Measurements from ENCODE around the gene SMAD5. TPM values are rescaled to one million over a fixed set of nuclear protein-coding genes. Genes with fewer than 3 reads are reported as not detected.

SMAD5 gene
- total and polyA plus RNA-seq, 2 experiments from 2014 or later, result 37.5 to 56.6 TPM

GRCh38 chr5:136166909-136167308 is 34.3 kb downstream of the SMAD5 start:
- Histone ChIP-seq H3K4me3 (no peak overlapping the region), H3K9me2 (ENCODE audit: insufficient read depth) (no peaks in the 10 kb centered on the region), H3K4me2 (no peak overlapping the region), H4K20me1 (replicated peaks; ENCODE audit: insufficient read depth) (peaks cover 34% of the 10 kb centered on the region; the same call in 1 of the 2 replicates), H3K4me1 (ENCODE audit: insufficient read depth) (no peaks in the 10 kb centered on the region), H3K36me3 (ENCODE audit: insufficient read depth) (peaks cover 15% of the 10 kb centered on the region), H3K27ac (ENCODE audit: low read depth) (no peak overlapping the region), H3F3A (replicated peaks; ENCODE audit: low read depth) (no peaks in the 10 kb centered on the region), H3K79me2 (replicated peaks; ENCODE audit: insufficient read depth) (no peaks in the 10 kb centered on the region), H3K27me3 (ENCODE audit: insufficient read depth) (no peaks in the 10 kb centered on the region), H2AFZ (no peak overlapping the region)
- no peaks in the 10 kb centered on the region for H3K4me1 Mint-ChIP-seq
- H3K27me3 Mint-ChIP-seq (ENCODE audit: insufficient read depth, low read depth, poor library complexity), result no peaks in the 10 kb centered on the region
- H3K9me3 Mint-ChIP-seq, result no peaks in the 10 kb centered on the region
- no peak for TF ChIP-seq ZNF114 (CRISPR knock-in tag; IDR thresholded peaks at IDR 0.05)
- TF ChIP-seq, protein P1, sequence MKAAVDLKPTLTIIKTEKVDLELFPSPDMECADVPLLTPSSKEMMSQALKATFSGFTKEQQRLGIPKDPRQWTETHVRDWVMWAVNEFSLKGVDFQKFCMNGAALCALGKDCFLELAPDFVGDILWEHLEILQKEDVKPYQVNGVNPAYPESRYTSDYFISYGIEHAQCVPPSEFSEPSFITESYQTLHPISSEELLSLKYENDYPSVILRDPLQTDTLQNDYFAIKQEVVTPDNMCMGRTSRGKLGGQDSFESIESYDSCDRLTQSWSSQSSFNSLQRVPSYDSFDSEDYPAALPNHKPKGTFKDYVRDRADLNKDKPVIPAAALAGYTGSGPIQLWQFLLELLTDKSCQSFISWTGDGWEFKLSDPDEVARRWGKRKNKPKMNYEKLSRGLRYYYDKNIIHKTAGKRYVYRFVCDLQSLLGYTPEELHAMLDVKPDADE (IDR thresholded peaks at IDR 0.05), result no peak
- no peak for TF ChIP-seq JUNB (IDR thresholded peaks at IDR 0.05; ENCODE audit: unreplicated experiment)
- TF ChIP-seq CREB1 (CRISPR knock-in tag; IDR thresholded peaks at IDR 0.05; ENCODE audit: low read depth), result no peak
- TF ChIP-seq, protein P2, sequence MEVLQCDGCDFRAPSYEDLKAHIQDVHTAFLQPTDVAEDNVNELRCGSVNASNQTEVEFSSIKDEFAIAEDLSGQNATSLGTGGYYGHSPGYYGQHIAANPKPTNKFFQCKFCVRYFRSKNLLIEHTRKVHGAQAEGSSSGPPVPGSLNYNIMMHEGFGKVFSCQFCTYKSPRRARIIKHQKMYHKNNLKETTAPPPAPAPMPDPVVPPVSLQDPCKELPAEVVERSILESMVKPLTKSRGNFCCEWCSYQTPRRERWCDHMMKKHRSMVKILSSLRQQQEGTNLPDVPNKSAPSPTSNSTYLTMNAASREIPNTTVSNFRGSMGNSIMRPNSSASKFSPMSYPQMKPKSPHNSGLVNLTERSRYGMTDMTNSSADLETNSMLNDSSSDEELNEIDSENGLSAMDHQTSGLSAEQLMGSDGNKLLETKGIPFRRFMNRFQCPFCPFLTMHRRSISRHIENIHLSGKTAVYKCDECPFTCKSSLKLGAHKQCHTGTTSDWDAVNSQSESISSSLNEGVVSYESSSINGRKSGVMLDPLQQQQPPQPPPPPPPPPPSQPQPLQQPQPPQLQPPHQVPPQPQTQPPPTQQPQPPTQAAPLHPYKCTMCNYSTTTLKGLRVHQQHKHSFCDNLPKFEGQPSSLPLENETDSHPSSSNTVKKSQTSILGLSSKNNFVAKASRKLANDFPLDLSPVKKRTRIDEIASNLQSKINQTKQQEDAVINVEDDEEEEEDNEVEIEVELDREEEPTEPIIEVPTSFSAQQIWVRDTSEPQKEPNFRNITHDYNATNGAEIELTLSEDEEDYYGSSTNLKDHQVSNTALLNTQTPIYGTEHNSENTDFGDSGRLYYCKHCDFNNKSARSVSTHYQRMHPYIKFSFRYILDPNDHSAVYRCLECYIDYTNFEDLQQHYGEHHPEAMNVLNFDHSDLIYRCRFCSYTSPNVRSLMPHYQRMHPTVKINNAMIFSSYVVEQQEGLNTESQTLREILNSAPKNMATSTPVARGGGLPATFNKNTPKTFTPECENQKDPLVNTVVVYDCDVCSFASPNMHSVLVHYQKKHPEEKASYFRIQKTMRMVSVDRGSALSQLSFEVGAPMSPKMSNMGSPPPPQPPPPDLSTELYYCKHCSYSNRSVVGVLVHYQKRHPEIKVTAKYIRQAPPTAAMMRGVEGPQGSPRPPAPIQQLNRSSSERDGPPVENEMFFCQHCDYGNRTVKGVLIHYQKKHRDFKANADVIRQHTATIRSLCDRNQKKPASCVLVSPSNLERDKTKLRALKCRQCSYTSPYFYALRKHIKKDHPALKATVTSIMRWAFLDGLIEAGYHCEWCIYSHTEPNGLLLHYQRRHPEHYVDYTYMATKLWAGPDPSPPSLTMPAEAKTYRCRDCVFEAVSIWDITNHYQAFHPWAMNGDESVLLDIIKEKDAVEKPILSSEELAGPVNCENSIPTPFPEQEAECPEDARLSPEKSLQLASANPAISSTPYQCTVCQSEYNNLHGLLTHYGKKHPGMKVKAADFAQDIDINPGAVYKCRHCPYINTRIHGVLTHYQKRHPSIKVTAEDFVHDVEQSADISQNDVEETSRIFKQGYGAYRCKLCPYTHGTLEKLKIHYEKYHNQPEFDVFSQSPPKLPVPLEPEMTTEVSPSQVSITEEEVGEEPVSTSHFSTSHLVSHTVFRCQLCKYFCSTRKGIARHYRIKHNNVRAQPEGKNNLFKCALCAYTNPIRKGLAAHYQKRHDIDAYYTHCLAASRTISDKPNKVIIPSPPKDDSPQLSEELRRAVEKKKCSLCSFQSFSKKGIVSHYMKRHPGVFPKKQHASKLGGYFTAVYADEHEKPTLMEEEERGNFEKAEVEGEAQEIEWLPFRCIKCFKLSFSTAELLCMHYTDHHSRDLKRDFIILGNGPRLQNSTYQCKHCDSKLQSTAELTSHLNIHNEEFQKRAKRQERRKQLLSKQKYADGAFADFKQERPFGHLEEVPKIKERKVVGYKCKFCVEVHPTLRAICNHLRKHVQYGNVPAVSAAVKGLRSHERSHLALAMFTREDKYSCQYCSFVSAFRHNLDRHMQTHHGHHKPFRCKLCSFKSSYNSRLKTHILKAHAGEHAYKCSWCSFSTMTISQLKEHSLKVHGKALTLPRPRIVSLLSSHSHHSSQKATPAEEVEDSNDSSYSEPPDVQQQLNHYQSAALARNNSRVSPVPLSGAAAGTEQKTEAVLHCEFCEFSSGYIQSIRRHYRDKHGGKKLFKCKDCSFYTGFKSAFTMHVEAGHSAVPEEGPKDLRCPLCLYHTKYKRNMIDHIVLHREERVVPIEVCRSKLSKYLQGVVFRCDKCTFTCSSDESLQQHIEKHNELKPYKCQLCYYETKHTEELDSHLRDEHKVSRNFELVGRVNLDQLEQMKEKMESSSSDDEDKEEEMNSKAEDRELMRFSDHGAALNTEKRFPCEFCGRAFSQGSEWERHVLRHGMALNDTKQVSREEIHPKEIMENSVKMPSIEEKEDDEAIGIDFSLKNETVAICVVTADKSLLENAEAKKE (CRISPR knock-in tag; IDR thresholded peaks at IDR 0.05), result no peak
- no peak for TF ChIP-seq EZH2 (IDR thresholded peaks at IDR 0.05; ENCODE audit: low read depth, unreplicated experiment)
- no peak for TF ChIP-seq NANOG (IDR thresholded peaks at IDR 0.05; ENCODE audit: borderline replicate concordance)
- no peak for TF ChIP-seq ZNF331 (CRISPR knock-in tag; IDR thresholded peaks at IDR 0.05; ENCODE audit: low read depth)
- no peak for TF ChIP-seq STAT1 (IDR thresholded peaks at IDR 0.05; ENCODE audit: unreplicated experiment)
- TF ChIP-seq POLR2AphosphoS5 (IDR thresholded peaks at IDR 0.05; ENCODE audit: low read depth), result no peak
- TF ChIP-seq, protein P3, sequence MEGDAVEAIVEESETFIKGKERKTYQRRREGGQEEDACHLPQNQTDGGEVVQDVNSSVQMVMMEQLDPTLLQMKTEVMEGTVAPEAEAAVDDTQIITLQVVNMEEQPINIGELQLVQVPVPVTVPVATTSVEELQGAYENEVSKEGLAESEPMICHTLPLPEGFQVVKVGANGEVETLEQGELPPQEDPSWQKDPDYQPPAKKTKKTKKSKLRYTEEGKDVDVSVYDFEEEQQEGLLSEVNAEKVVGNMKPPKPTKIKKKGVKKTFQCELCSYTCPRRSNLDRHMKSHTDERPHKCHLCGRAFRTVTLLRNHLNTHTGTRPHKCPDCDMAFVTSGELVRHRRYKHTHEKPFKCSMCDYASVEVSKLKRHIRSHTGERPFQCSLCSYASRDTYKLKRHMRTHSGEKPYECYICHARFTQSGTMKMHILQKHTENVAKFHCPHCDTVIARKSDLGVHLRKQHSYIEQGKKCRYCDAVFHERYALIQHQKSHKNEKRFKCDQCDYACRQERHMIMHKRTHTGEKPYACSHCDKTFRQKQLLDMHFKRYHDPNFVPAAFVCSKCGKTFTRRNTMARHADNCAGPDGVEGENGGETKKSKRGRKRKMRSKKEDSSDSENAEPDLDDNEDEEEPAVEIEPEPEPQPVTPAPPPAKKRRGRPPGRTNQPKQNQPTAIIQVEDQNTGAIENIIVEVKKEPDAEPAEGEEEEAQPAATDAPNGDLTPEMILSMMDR (conservative IDR thresholded peaks at IDR 0.05; ENCODE audit: low read depth in 2 of 2), result no peak
- no peak for TF ChIP-seq EZH2phosphoT487 (IDR thresholded peaks at IDR 0.05; ENCODE audit: unreplicated experiment)
- no peak for TF ChIP-seq REST (IDR thresholded peaks at IDR 0.05; ENCODE audit: unreplicated experiment)
- H3K4me3 Mint-ChIP-seq, result no peak overlapping the region
- ATAC-seq (no peak), DNase-seq (ENCODE audit: low spot score) (no peak)
- H3K36me3 Mint-ChIP-seq (ENCODE audit: low read depth), result peaks cover 13% of the 10 kb centered on the region; the same call in 2 of the 3 replicates
- H3K27ac Mint-ChIP-seq, result no peak overlapping the region
